WTC11 (cell line): ENCODE data around the gene ESR2.

Source experiments
- CREB1 ChIP-seq: sonication (generic); formaldehyde crosslinking; IDR thresholded peaks from 2 replicates; pipeline ENCODE4 v1.8.0; 2023; ENCODE audit warnings: mild to moderate bottlenecking, missing genetic modification reagents
- E2F4 ChIP-seq: sonication (generic); formaldehyde crosslinking; IDR thresholded peaks from 2 replicates; pipeline ENCODE4 v1.8.1; 2022; ENCODE audit warnings: low read depth, mild to moderate bottlenecking, moderate library complexity, missing genetic modification reagents, borderline replicate concordance
- ELF4 ChIP-seq: sonication (generic); formaldehyde crosslinking; IDR thresholded peaks from 2 replicates; pipeline ENCODE4 v1.8.1; 2022; ENCODE audit warnings: low read depth, mild to moderate bottlenecking, moderate library complexity, missing genetic modification reagents
- FOXK1 ChIP-seq: sonication (generic); formaldehyde crosslinking; IDR thresholded peaks from 2 replicates; pipeline ENCODE4 v1.8.0; 2022; ENCODE audit warnings: mild to moderate bottlenecking, moderate library complexity, missing genetic modification reagents
- MAX ChIP-seq: sonication (generic); formaldehyde crosslinking; IDR thresholded peaks from 2 replicates; pipeline ENCODE4 v1.8.0; 2022; ENCODE audit warnings: mild to moderate bottlenecking, missing genetic modification reagents
- MXD4 ChIP-seq: fragments of 250-450 bp; sonication (Bioruptor Pico); IDR thresholded peaks from 2 replicates; pipeline ENCODE4 v1.8.0; 2021; ENCODE audit warnings: mild to moderate bottlenecking, moderate library complexity, borderline replicate concordance
- NR1H2 ChIP-seq: sonication (generic); formaldehyde crosslinking; IDR thresholded peaks from 2 replicates; pipeline ENCODE4 v1.9.0; 2021; ENCODE audit warnings: mild to moderate bottlenecking, moderate library complexity, missing genetic modification reagents
- NR2C2 ChIP-seq: sonication (generic); formaldehyde crosslinking; IDR thresholded peaks from 2 replicates; pipeline ENCODE4 v1.8.0; 2022; ENCODE audit warnings: mild to moderate bottlenecking, missing genetic modification reagents
- SMAD4 ChIP-seq: sonication (generic); formaldehyde crosslinking; IDR thresholded peaks from 2 replicates; pipeline ENCODE4 v1.8.0; 2022; ENCODE audit warnings: mild to moderate bottlenecking, missing genetic modification reagents
- TP53 ChIP-seq: sonication (generic); formaldehyde crosslinking; IDR thresholded peaks from 2 replicates; pipeline ENCODE4 v1.8.1; 2023; ENCODE audit warnings: mild to moderate bottlenecking, missing genetic modification reagents
- TF ChIP-seq, protein P1 (sequence below): fragments of 200-600 bp; IDR thresholded peaks from 2 replicates; pipeline ENCODE4 v1.8.0; 2022; ENCODE audit warnings: antibody characterized with exemption
- TF ChIP-seq, protein P2 (sequence below): sonication (generic); formaldehyde crosslinking; IDR thresholded peaks from 2 replicates; pipeline ENCODE4 v1.8.1; 2022; ENCODE audit warnings: mild to moderate bottlenecking, missing genetic modification reagents, moderate library complexity, borderline replicate concordance

DNA sequence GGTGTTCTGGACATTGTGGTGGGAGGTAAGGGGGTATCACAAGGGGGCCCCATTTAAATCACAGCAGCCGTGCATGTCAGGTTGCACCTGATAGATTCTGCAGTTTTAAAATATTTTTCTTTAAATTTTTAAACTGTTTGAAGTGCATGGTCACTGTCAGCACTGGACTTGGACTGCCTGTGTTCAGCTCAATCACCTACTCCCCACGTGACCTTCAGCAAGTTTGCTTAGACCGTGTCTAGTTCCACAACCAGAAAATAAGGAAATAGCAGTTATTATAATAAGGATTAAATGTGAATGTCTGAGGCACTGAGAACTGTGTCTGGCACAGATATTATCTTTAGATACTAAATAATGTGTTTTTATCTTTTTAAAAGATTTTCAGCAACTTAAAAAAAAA lies 64.7 kb downstream of the ESR2 start:
- TF ChIP-seq MAX (CRISPR knock-in tag), result no peak
- TF ChIP-seq CREB1 (CRISPR knock-in tag), result no peak
- TF ChIP-seq, protein P1, sequence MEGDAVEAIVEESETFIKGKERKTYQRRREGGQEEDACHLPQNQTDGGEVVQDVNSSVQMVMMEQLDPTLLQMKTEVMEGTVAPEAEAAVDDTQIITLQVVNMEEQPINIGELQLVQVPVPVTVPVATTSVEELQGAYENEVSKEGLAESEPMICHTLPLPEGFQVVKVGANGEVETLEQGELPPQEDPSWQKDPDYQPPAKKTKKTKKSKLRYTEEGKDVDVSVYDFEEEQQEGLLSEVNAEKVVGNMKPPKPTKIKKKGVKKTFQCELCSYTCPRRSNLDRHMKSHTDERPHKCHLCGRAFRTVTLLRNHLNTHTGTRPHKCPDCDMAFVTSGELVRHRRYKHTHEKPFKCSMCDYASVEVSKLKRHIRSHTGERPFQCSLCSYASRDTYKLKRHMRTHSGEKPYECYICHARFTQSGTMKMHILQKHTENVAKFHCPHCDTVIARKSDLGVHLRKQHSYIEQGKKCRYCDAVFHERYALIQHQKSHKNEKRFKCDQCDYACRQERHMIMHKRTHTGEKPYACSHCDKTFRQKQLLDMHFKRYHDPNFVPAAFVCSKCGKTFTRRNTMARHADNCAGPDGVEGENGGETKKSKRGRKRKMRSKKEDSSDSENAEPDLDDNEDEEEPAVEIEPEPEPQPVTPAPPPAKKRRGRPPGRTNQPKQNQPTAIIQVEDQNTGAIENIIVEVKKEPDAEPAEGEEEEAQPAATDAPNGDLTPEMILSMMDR, result no peak
- no peak for TF ChIP-seq MXD4 (CRISPR knock-in tag)
- TF ChIP-seq ELF4 (CRISPR knock-in tag), result no peak
- TF ChIP-seq TP53 (CRISPR knock-in tag), result no peak
- TF ChIP-seq NR2C2, result no peak
- TF ChIP-seq, protein P2, sequence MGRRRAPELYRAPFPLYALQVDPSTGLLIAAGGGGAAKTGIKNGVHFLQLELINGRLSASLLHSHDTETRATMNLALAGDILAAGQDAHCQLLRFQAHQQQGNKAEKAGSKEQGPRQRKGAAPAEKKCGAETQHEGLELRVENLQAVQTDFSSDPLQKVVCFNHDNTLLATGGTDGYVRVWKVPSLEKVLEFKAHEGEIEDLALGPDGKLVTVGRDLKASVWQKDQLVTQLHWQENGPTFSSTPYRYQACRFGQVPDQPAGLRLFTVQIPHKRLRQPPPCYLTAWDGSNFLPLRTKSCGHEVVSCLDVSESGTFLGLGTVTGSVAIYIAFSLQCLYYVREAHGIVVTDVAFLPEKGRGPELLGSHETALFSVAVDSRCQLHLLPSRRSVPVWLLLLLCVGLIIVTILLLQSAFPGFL (CRISPR knock-in tag), result no peak
- no peak for TF ChIP-seq E2F4 (CRISPR knock-in tag)
- no peak for TF ChIP-seq SMAD4 (CRISPR knock-in tag)
- no peak for TF ChIP-seq NR1H2 (CRISPR knock-in tag)
- TF ChIP-seq FOXK1 (CRISPR knock-in tag), result no peak
